Measurements from ENCODE around the gene CHRM1. TPM values are rescaled to one million over a fixed set of nuclear protein-coding genes. Genes with fewer than 3 reads are reported as not detected.

Gene CHRM1
- total and polyA plus RNA-seq, 2 donors from 2014 or later = 0.22 to 0.44 TPM

DNA sequence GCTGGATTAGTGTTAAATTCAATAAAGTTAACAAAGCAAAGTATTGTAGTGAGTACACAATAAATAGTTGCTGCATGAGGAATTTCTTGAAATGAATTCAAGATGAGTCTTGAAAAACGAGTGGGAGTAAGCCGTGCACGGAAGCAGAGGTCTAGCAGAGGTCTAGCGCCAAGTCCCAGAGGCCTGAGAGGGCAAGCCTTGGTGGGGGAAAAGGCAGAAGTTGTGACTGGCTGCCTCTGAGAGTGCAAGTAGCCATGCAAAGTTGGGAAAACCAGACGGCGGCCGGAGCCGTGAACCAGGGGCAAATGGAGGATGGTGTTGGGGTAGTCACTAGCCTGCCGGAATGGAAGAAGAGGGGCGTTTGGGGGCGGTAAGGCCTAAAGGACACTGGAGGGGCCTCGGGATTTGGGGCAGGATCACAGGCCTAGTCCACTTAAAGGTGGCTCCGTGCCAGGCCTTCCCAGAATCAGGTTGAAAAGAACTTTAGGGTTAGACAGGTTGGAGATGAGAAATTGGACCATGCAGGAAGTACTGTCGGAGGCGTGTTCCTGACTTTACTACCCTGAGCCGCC is 40.8 kb downstream of the CHRM1 start:
- intact Hi-C loops (cut with DNase I) = no loop called here

DNA sequence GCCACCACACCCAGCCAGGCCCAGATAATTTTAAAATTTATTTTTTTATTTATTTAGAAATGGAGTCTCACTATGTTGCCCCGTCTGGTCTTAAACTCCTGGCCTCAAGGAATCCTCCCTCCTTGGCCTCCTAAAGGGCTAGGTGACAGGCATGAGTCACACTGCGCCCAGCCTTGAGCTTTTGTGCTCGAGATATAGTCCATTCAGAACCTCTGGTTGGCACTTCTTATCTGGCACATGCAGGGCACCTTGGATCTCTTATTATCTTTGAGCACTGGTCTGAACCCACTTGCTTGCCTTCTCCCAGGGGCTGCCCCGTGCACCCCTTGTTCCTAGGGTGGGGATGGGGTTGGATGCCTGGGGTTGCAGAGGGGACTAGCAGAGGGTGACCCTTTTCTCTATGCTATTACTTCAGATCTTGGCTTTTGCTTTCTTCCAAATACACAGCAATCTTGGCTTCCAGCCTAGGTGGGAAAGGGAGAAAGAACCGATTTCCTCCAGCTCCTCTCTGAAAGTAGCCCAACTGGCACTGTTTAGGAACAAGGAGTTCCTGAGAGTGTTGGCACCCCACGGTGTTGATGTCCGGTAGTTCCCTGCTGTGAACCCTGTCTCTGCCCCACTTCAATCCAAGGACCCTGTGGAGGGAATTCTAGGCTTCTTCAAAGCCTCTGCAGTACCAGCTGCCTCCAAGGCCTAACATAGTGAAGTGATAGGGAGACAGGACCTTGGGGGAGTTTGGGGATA is 41.8 kb downstream of the CHRM1 start:
- no peaks in the 10 kb centered on the region for H3K9me3 ChIP-seq (ENCODE audit: control insufficient read depth in 2 of 3, insufficient read depth in 1 of 3, low read length in 3 of 3)
- no peaks in the 10 kb centered on the region for H3K27me3 ChIP-seq (ENCODE audit: control insufficient read depth, insufficient read depth, low read length)
- H3K36me3 ChIP-seq (ENCODE audit: control insufficient read depth in 2 of 3, insufficient read depth in 3 of 3, low read length in 3 of 3) = peaks cover 9 to 25% (median 17%) of the 10 kb centered on the region in 3 donors
- intact Hi-C loops (cut with DNase I) = no loop called here
- H3K27ac ChIP-seq (ENCODE audit: low read depth in 2 of 2, low read length in 2 of 2) = peak overlapping the region; percentile 97 to 100
- H3K4me3 ChIP-seq (ENCODE audit: low read length in 3 of 3) = peak overlapping the region in 2 of 3 donors; percentile 98 to 100
- H3K4me1 ChIP-seq (ENCODE audit: control insufficient read depth in 2 of 3, insufficient read depth in 2 of 3, low read depth in 1 of 3, low read length in 3 of 3) = peaks cover 5 to 28% (median 24%) of the 10 kb centered on the region in 3 donors
- DNase-seq = peak in 1 of 5 donors; percentile 23
- TF ChIP-seq, protein P1, sequence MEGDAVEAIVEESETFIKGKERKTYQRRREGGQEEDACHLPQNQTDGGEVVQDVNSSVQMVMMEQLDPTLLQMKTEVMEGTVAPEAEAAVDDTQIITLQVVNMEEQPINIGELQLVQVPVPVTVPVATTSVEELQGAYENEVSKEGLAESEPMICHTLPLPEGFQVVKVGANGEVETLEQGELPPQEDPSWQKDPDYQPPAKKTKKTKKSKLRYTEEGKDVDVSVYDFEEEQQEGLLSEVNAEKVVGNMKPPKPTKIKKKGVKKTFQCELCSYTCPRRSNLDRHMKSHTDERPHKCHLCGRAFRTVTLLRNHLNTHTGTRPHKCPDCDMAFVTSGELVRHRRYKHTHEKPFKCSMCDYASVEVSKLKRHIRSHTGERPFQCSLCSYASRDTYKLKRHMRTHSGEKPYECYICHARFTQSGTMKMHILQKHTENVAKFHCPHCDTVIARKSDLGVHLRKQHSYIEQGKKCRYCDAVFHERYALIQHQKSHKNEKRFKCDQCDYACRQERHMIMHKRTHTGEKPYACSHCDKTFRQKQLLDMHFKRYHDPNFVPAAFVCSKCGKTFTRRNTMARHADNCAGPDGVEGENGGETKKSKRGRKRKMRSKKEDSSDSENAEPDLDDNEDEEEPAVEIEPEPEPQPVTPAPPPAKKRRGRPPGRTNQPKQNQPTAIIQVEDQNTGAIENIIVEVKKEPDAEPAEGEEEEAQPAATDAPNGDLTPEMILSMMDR (IDR thresholded peaks at IDR 0.05; ENCODE audit: borderline replicate concordance, extremely low read depth, insufficient read depth) = no peak
- H3K9ac ChIP-seq (ENCODE audit: low read length in 3 of 3) = peak overlapping the region in 1 of 3 donors; percentile 100
- FAIRE-seq = no peak

More for the DNA sequence above, 40.8 kb downstream of the CHRM1 start:
- FAIRE-seq = no peak
- peak overlapping the region; percentile 97 to 100 for H3K27ac ChIP-seq (ENCODE audit: low read depth in 2 of 2, low read length in 2 of 2)
- TF ChIP-seq, protein P1 (IDR thresholded peaks at IDR 0.05; ENCODE audit: borderline replicate concordance, extremely low read depth, insufficient read depth) = no peak
- H3K4me1 ChIP-seq (ENCODE audit: control insufficient read depth in 2 of 3, insufficient read depth in 2 of 3, low read depth in 1 of 3, low read length in 3 of 3) = peaks cover 5 to 34% (median 28%) of the 10 kb centered on the region in 3 donors
- H3K9me3 ChIP-seq (ENCODE audit: control insufficient read depth in 2 of 3, insufficient read depth in 1 of 3, low read length in 3 of 3) = no peaks in the 10 kb centered on the region
- peak overlapping the region; percentile 75 to 100 (median 99) for H3K9ac ChIP-seq (ENCODE audit: low read length in 3 of 3)
- DNase-seq = peak in 1 of 5 donors; percentile 77
- peaks cover 14 to 33% (median 23%) of the 10 kb centered on the region in 3 donors for H3K36me3 ChIP-seq (ENCODE audit: control insufficient read depth in 2 of 3, insufficient read depth in 3 of 3, low read length in 3 of 3)
- no peaks in the 10 kb centered on the region for H3K27me3 ChIP-seq (ENCODE audit: control insufficient read depth, insufficient read depth, low read length)
- H3K4me3 ChIP-seq (ENCODE audit: low read length in 3 of 3) = peak overlapping the region; percentile 98 to 100 (median 99)

DNA sequence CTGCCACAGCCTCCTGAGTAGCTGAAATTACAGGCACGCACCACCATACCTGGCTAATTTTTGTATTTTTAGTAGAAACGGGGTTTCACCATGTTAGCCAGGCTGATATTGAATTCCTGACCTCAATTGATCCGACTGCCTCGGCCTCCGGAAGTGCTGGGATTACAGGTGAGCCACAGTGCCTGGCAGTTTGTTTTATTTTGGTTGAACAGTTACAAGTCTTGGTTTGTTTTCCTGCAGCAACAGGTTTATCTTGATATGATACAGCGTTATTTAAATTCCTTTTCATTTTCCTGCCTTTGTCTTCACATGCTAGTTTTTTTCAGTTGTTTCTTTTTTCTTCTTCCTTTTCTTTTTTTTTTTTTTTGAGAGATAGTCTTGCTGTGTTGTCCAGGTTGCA is 44.5 kb downstream of the CHRM1 start:
- Histone ChIP-seq H3K9ac (ENCODE audit: low read length in 3 of 3) (no peak overlapping the region), H3K27me3 (ENCODE audit: control insufficient read depth, insufficient read depth, low read length) (no peaks in the 10 kb centered on the region), H3K4me3 (ENCODE audit: low read length in 3 of 3) (no peak overlapping the region), H3K27ac (ENCODE audit: low read depth in 2 of 2, low read length in 2 of 2) (no peak overlapping the region), H3K4me1 (ENCODE audit: control insufficient read depth in 2 of 3, insufficient read depth in 2 of 3, low read depth in 1 of 3, low read length in 3 of 3) (peaks cover 3 to 11% (median 10%) of the 10 kb centered on the region in 3 donors), H3K36me3 (ENCODE audit: control insufficient read depth in 2 of 3, insufficient read depth in 3 of 3, low read length in 3 of 3) (no peaks in the 10 kb centered on the region), H3K9me3 (ENCODE audit: control insufficient read depth in 2 of 3, insufficient read depth in 1 of 3, low read length in 3 of 3) (no peaks in the 10 kb centered on the region)
- intact Hi-C loops (cut with DNase I) = no loop called here
- TF ChIP-seq, protein P1 (IDR thresholded peaks at IDR 0.05; ENCODE audit: borderline replicate concordance, extremely low read depth, insufficient read depth) = no peak
- no peak for DNase-seq
- FAIRE-seq = no peak

Data from kidney (tissue), 14 donors.